BJ (cell line): ENCODE results near the gene TUFT1. TPM values are rescaled to one million over a fixed set of nuclear protein-coding genes. Genes with fewer than 3 reads are reported as not detected.

Experiments used
- CTCF ChIA-PET: fragments of 350-600 bp; formaldehyde crosslinking; extraction: SDS; loops from one replicate; lab custom pipeline; 2021; ENCODE audit warnings: antibody characterized with exemption, inconsistent platforms; lab: Yijun Ruan, JAX
- POLR2A ChIA-PET: fragments of 300-600 bp; sonication (Branson Sonifier 250); formaldehyde crosslinking; extraction: SDS; loops from one replicate; lab custom pipeline; 2021; ENCODE audit warnings: antibody characterized with exemption; lab: Charles Lee
- DNase-seq: peaks from one replicate; pipeline ENCODE4 v3.0.0-alpha.2; 2011; ENCODE audit warnings: low read depth
- H3K27me3 ChIP-seq: 2 replicates; pipeline ENCODE4 v1.6.0; 2011; ENCODE audit warnings: low read length; ENCODE audit not compliant: control insufficient read depth, insufficient read depth
- H3K36me3 ChIP-seq: 2 replicates; pipeline ENCODE4 v1.5.1; 2011; ENCODE audit warnings: low read length; ENCODE audit not compliant: control insufficient read depth, insufficient read depth
- H3K4me3 ChIP-seq: 2 replicates; pipeline ENCODE4 v1.5.1; 2011; ENCODE audit warnings: low read depth, mild to moderate bottlenecking, control low read depth, low read length
- CTCF ChIP-seq: IDR thresholded peaks from 2 replicates; pipeline ENCODE4 v1.5.1; 2011; ENCODE audit warnings: low read depth, mild to moderate bottlenecking, control low read depth, inconsistent platforms, low read length, moderate library complexity; ENCODE audit not compliant: insufficient read depth
- polyA plus RNA-seq: library from polyadenylated mRNA; depleted of rRNA; stranded (reverse); fragments of >200 nt; gene quantifications from 2 replicates; pipeline ENCODE4 v1.2.3, GENCODE V29; 2011

Gene TUFT1
- polyA plus RNA-seq, 1 experiment, result 14.3 TPM

DNA sequence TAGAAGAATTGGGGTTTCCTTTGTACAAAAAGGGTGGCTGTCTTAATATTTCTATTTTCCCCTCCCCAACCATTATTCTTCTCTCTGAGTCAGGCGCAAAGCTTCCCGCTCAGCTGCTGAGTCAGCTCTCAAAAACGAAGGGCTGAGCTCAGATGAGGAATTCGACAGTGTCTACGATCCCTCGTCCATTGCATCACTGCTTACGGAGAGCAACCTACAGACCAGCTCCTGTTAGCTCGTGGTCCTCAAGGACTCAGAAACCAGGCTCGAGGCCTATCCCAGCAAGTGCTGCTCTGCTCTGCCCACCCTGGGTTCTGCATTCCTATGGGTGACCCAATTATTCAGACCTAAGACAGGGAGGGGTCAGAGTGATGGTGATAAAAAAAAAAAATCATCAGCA lies 3.0 kb upstream of the TUFT1 start:
- no peak for TF ChIP-seq CTCF
- ChIA-PET CTCF (interaction anchor here (0.6 to 3.1 kb wide), 4 partner anchors 57 to 201 kb away, joined by 3 to 13 read pairs (median 3); no protein-coding TSS in a partner anchor), POLR2A (no interaction called here)

GRCh38 chr1:151539321-151540020 lies 638 bp upstream of the TUFT1 start:
- DNase-seq, result peak; percentile 51
- Histone ChIP-seq H3K27me3 (no peaks in the 10 kb centered on the region), H3K36me3 (no peaks in the 10 kb centered on the region), H3K4me3 (peak overlapping the region; percentile 84; the same call in 1 of the 2 replicates)
- TF ChIP-seq CTCF, result no peak
- ChIA-PET POLR2A (no interaction called here), CTCF (interaction anchor here (0.6 to 1.5 kb wide), 3 partner anchors 17 to 429 kb away, joined by 3 to 5 read pairs (median 3); no protein-coding TSS in a partner anchor)

More for the DNA sequence above, 3.0 kb upstream of the TUFT1 start:
- H3K36me3 ChIP-seq, result no peaks in the 10 kb centered on the region
- H3K27me3 ChIP-seq, result no peaks in the 10 kb centered on the region
- H3K4me3 ChIP-seq, result no peak overlapping the region
- DNase-seq, result no peak

DNA sequence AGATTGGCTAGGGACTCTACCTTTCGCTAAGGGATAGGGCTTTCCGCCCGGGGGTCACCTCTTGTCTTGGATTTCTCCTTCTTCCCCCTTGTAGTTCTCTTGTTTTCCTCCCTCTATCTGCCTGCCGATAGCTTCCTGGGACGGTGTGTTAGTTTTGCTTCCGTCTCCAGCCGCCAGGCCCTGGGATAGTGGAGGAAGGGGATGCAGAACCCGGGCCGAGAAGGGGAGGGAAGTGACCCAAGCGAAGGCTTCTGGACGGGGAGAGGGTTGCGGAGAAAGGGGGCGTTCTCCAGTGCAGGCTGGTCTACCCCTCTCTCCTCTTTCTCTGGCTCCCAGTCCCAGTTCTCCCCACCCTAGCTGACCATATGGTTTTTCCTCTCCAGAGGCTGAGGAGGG lies 871 bp downstream of the TUFT1 start:
- POLR2A ChIA-PET, result interaction anchor here (0.6 kb wide), 1 partner anchor 82 kb away, joined by 4 read pairs; the partner anchor contains the start of gene POGZ

GRCh38 chr1:151541752-151542151 lies 1.6 kb downstream of the TUFT1 start:
- ChIA-PET POLR2A (no interaction called here), CTCF (interaction anchor here (0.6 to 1.4 kb wide), 4 partner anchors 12 to 462 kb away, joined by 3 to 6 read pairs (median 4); no protein-coding TSS in a partner anchor)
- Histone ChIP-seq H3K4me3 (peak overlapping the region; percentile 84), H3K27me3 (no peaks in the 10 kb centered on the region), H3K36me3 (no peaks in the 10 kb centered on the region)
- TF ChIP-seq CTCF, result no peak
- no peak for DNase-seq

More for the DNA sequence above, 871 bp downstream of the TUFT1 start:
- no peak for TF ChIP-seq CTCF
- Histone ChIP-seq H3K36me3 (no peaks in the 10 kb centered on the region), H3K4me3 (peak overlapping the region; percentile 84), H3K27me3 (no peaks in the 10 kb centered on the region)
- no peak for DNase-seq
- CTCF ChIA-PET, result interaction anchor here (0.6 to 1.2 kb wide), 4 partner anchors 13 to 194 kb away, joined by 3 to 5 read pairs (median 3); no protein-coding TSS in a partner anchor

DNA sequence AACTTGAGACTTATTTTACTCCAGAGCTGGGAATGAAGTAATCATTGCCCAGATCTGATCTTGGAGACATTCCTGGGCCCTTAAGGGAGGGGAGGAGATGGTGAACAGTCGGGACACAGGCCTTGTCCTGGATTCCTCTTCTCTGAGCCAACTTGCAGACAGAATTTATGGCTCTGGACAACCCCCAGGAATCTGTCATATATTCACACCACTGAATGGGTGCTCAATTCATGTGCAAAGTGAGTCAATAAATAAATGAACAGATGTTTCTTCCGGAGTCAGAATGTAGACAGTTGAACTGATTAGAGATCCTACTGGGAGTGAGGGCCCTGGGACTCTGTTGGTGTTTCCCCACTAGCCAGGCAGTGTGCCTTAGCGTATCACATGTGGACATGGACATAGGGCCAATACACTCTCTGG lies 2.6 kb downstream of the TUFT1 start:
- ChIA-PET POLR2A (no interaction called here), CTCF (interaction anchor here (1.4 kb wide), 1 partner anchor 98 kb away, joined by 6 read pairs; no protein-coding TSS in a partner anchor)
- H3K4me3 ChIP-seq, result no peak overlapping the region; the same call in 1 of the 2 replicates

More for the DNA sequence above, 2.6 kb downstream of the TUFT1 start:
- peak; percentile 84 for DNase-seq
- no peak for TF ChIP-seq CTCF
- H3K36me3 ChIP-seq, result no peaks in the 10 kb centered on the region
- H3K27me3 ChIP-seq, result no peaks in the 10 kb centered on the region
